SIG-M5 treated with dmso at 0.1 percent for 504 hours (cell line): Measurements from ENCODE around the gene SPEF1.

Experiments used
- DNase-seq: peaks from one replicate; lab custom pipeline; 2025; ENCODE audit not compliant: unreplicated experiment; lab: John Stamatoyannopoulos, UW

Gene SPEF1

DNA sequence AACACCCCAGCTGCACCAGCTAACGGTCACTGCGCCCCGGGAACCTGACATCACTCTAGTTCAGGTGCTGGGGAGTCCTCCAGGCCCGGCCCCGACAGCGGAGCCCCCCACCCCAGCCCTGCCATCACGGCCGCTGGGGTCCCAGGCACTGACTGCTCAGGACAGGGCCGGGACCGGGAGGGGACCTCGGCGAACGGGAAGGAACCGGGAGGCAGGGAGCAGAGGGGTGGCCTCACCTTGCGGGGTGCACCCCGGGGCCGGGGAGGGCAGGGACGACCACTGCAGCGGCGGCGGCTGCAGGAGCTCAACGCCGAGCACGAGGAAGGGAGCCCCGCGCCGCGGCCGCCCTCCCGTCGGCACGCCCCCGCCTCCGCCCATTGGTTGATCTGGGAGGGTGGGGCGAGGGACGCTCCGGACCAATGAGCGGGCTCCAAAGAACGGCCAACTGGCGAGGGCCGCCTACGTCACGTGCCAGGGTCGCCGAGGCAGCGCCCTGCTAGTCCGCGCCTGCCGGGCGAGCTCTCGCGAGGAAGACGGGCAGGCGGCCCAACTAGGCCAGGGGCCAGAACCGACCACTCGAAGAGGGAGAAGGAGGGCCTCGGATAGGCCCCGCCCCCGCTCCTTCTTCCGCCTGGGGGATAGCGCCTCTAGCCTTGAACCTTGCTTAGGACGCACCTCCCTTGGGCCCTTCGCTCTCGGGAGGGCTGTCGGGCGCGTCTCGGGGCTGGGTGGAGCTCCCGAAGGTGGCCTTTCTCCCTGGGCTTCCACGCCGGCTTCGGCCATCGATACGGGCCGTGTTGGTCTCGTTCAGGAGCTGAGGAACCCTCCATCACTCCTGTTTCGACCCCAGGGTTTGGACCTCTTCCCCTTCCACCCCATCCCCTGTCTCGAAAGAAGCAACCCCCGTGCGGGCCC lies 13.6 kb downstream of the SPEF1 start, which contains the start of gene ADISSP:
Gene ADISSP (minus strand): TSS at position 327 of the 915 bp plus-strand sequence. CDS start 7,653 bp downstream, outside the sequence.
- DNase-seq: peak; percentile 98

DNA sequence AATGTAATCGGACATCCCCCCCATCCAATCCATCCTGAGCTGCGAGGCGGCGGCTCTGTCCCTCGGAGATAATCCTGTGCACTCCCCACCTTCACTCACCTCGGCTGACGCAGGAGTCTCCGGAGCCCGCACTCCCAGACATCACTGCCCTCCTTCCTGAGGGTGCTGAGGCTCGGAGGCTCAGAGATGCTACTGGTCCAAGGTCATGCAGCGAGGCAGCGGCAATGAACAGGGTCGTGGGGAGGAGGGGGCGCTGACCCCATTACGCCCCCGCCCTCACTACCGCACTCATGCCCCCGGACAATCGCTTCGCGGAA lies 14.2 kb downstream of the SPEF1 start:
- no peak for DNase-seq

DNA sequence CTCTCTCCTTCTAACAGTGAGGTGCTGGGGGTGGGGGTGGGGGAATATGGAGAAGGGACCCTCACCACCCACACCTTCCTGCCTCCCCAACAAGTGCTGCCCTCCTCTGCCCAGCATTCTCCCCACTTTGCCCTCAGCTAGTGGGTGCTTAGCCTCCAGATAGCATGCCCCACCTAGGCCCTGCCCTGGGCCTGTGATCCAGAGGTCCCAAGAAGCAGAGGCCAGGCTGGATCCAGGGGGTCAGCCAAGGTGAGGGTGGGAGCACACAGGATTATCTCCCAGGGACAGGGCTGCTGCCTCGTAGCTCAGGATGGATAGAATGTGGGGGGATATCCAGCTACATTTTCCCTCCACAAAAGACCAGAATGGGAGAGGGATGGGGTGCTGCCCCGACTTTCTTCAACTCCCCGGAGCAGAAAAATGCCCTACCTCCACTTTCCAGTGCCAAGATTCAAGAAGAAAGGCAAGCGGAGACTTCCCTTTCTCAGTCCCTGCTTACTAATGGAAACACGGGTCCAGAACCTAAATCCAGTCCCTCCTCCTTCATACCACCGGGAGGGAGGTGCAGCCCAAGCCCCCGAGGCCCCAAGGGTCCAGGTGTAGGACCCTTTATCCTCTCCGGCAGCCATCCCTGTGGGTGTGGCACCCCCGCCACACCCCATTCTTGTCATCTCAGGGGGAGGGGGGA lies 14.7 kb downstream of the SPEF1 start:
- DNase-seq: no peak

DNA sequence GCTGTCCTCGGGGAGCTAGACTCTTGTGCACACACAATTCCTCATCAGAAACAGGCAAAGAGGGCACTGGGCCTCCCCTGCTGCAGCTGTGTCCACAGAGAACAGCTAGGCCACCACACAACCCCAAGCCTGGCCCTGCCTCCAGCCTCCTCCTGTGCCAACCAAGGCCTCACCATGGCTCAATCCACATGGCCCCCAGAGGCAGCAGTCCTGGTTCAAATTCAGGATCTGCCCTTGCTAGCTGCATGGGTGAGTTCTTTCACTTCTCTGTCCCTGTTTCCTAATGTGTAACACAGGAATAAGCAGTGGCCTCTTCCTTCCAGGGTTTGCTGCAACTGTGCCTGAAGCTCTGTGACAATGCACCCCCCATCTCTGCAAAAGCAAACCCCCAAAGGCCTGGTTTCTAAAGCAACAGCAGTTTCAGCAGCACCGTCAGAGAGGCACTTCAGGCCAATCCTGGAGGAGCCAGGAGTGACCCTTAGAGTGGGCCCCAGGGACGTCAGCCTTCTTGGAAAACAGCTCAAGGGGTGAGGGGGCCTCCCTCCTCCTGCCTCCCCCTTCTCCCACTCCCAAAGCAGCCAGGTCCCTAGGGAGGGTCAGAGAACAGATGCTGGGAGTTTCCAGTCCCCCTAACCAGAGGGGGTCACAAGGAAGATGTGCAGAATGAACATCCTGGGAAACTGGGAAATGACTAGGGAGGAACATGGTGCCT lies 15.9 kb downstream of the SPEF1 start:
- peak; percentile 94 for DNase-seq

DNA sequence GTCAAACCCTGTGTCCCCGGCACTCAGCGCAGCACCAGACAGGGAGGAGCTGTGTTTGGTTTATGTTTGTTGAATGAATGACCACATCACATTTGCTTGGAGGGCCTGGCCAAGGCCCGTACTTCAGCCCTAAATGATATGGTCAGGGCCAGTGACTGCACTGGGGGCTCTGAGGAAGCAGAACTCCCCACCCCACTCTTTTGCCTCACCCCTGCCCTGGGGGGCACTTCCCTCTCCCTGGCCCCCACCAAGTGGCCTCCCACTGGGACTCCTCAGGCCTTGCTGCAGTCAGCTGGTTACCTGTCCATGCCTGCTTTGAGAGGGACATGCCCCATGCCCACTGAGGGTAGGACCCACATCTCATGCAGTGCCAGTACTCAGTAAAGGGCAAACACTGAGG lies 16.6 kb downstream of the SPEF1 start:
- DNase-seq: no peak

DNA sequence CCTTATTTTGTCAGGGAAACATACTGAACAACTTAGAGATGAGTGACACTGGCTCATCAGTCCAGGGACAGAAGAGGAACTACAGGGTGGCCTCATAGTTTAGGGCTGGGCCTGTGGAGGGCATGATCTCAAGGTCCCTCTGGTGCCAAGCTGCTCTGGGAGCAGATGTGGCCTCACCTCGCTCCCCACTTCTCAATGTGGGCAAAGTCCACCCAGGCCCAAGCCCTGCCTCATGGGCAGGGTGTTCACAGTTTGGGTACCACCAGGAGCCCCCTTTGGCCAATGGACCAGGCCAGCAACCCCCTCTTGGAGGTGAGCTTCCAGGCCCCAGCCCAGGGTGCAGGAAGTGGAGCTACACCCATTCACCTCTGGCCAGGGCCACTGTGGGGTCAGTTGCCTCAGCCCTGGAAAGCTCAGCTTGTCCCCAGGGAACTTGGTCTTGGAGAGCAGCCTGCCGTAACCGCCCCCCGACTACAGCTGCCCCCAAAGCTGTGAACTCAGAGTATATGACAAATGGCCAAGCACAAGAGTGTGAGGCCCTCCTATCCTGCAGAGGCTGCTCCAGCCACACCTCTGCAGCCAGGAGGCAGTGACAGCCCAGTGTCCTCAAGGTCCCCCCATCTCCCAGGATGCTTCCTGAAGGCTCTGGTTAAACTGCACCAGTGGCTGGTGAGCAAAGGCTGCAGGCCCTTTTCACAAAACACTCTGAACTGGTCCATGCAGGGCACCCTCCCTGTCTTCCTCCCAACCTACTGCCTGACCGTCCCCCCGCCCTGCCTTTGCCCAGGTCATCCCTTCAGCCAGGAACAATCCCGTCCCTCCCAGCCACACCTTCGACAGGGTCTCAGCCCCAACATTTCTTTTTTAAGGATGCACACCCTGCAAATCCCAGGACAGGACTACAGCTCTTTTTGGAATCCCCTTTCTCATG lies 17.3 kb downstream of the SPEF1 start:
- peak; percentile 63 for DNase-seq

DNA sequence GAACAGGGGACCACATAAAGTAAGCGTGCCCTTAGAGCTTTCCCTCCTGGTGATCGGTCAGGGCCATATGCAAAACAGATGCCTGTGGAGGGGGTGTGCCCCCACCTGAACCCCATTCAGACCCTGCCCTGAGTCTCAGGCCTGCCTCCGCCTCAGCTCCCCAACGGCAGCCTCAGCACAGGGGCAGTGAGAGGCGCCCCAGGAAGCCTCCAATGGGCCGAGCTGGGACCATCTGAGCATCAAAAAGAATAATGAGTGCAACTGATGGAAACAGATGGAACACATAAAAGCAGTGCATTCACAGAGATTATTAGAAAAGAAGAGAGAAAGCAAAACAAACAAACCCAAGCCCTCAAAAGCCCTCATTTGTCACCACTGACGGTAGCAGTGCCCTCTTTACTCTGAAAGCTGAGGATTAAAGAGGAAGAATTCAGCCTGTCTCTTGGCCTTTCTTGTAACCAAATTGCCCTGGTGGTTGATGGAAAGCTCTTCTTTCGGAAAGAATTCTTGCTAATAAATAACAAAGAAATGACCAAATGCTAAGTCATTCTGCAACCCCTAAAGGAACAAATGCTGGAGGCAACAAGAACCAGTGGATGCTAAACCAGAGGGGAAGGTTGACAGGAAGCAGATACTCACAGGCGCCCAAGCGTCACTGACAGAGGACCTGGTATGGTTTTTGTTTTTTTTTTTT lies 20.4 kb downstream of the SPEF1 start:
- no peak for DNase-seq

DNA sequence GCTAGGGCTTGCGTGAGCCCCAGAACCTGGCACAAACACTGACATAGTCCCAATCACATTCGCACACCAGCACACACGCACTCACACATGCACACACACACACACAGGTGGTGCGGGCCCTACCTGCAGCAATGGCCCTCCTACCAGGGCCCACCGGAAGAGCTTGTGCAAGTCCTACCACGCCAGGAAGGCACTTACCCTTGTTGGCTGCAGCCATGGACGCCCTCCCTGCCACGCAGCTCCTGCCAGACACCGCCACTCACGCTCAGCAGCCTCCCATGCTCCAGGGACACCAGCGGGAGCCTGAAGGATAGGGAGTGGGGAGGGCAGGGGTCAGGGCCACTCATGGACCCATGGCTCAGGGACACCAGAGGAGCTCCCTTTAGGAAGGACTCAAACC lies 21.4 kb downstream of the SPEF1 start:
- DNase-seq: no peak

DNA sequence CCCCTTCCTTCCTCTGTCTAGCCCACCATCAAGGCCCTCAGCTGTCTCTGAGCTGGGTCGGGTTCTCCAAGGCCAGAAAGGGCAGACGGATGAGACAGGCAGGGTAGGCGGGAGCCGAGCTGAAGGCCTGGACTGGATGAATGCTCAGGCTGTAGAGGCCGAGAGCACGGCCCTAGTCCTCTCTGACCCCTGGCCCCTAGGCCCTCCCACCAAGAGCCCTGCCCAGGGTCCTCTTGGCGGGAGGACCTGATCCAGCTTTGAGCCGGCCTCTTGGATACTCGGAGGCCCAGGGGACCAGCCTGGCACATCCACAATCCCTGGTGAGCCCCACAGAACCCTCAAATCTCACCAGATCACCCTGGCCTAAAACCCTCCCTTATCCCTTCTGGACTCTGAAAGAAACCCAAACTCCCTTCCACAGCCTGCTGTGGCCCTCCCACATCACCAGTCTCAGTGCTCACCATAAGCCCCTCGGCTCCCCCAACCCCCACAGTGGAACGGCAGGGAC lies 21.9 kb downstream of the SPEF1 start:
- no peak for DNase-seq

DNA sequence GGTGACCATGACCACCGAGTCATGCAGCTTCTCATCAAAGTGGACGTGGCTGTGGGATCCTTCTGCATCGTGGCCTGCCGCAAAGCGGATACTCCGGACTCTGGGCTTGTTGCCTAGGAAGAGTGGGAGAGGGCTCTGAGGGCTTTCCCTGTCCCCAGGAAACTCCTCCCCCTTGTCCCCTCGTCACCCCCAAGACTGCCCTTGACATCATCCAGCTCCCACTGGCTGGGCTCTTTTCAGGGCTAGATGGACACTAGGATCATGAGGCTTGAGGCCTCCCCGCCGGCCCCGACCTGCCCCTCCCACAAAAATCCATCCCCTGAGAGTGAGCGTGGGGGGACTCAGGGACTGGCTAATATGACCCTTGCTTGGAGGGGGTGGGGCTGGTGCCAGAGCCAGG lies 22.7 kb downstream of the SPEF1 start:
- no peak for DNase-seq

DNA sequence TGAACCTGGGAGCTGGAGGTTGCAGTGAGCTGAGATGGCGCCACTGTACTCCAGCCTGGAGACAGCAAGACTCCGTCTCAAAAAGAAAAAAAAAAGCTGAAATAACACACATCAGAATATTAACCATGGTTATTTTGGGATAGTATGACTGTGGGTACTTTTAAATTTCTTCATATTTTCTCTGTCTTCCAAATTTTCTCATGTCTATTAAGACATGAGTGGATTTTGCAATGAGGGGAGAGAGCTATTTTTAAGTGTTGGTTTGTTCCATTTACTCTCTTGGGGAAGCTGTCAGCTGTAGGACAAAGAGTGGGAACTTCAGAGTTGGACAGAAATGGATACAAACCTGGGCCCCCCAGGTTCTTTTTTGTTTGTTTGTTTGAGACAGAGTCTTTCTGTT lies 24.0 kb downstream of the SPEF1 start:
- DNase-seq: peak; percentile 78

DNA sequence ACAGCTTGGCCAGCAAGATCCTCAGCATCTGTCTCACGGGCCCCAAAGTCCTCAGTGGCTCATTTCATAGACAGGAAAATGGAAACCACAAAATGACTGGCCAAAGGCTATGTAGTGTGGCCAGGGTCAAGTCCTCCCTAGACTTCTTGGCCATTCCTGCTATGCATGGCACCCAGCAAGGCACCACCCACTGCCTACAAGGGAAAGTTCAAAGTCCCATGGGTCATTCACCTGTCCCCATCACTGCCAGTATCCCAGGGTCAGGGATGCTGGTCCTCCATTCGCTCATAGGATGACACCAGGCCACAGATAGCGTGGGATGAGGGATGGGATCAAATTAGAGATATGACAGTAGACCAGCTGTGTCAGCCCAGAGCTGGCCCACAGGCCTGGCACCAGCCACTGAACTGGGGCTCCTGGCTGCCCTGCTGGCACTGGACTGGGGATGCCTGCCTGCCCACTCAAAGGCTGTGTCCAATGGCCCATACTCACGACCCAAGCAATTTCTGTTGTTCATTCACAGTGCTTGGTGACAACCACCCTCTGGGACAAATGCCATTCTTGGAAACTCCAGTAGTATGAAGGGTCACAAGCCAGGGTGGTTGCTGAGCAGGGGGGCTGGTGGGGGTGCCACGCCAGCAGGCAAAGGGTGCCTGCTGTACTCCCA lies 25.3 kb downstream of the SPEF1 start:
- no peak for DNase-seq

DNA sequence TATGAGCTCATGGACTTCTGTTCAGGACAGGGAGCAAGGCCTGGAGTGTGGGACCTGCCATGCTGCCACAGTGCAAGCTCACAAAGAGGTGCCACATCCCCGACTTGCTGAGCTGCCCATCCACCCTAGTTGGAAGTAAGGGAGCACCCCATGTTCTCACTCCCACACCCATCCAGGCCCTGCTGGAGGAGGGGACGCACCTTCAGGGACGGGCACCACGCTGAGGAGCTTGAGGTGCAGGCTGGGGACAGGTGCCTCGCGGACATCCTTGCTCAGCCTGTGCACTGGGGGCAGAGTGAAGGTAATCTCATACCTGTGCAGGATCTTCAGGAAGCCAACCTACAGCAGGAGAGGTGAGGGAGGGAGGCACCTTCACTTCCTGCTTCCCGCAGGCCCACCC lies 26.0 kb downstream of the SPEF1 start:
- no peak for DNase-seq

DNA sequence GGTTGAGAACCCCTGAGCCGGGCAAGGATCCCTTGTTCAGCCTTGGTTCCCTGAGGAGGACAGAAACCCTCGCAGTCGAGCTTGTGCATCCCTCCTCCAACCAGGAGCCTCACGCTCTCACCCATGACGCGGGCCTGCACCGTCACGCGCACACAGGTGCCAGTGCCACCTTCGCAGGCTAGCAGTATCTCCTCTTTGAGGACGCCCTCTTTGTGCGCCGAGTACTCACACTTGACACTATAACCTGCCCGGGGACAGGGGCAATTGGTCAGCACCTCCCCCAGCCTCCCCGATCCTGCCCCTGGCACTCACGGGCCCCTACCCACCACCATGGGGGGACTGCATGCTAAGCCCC lies 27.0 kb downstream of the SPEF1 start:
- no peak for DNase-seq

DNA sequence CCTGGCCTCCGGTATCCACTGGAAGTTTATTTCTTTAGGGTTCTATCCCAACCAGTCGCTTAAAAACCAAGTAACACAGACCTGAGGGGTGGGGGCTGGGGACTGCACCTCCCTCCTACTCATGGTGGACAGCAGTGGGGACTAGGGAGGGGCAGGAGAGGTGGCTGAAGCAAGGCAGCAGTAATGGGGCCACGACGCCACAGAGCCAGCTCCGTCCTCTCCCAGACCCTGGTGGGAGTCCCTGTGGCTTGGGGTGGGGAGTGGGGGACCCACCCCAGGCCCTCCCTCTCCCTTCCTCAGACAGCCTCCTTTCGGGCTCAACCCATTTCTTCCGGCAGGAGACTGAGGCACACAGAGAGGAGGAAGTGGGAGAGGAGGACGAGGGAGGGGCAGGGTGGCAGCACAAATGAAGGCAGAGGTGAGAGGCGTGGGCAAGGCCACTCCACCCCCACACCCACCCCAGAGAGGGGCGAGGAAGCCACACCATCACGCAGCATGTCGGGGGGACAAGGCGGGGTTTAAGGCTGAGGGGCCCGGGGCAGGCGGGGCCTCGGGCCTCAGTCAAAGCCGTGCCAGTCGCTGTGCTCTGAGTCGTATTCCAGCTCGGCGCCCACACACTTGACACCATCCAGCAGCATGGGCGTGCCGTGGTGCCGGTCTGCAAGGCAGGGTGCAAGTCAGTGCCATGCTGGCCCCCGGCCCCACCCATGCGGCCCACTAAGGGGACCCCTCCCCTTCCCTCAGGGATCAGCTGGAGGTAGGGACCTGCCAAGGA lies 27.6 kb downstream of the SPEF1 start:
- DNase-seq: no peak

DNA sequence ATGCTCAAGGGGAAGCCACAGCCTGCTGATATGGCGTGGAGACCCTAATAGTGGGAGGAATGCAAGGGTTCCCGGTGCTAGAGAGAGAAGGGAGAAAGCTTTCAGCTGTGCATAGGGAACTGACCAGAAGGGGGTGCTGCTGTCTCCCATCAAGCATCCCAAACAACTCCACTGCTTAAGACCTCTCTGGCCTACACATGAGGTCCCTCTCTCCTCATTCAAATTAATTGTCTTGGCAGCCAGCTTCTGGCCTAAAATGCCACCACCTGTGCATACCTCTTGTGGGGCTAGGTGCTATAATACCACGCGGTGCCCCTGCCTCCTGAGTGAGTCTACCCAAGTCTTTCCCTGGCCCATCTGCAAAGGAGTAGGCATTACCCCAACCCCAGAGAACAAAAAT lies 28.1 kb downstream of the SPEF1 start:
- peak; percentile 69 for DNase-seq

DNA sequence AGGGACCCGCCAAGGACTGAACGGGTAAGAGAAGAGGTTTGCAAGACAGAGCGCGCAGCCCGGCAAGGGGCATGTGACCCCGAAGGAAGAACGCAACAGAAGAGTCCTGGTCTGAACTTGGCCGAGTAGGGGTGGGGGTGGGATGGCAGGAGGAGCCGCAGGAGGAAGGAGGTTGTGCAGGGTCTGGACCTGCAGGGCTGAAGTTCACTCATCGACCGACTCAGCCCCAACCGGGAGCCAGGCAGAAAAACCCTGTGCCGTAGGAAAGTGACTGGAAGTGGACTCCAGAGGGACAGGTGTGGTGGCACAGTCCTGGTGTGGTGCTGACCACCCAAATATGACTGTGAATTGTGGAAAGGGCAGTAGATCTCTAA lies 28.9 kb downstream of the SPEF1 start:
- no peak for DNase-seq

DNA sequence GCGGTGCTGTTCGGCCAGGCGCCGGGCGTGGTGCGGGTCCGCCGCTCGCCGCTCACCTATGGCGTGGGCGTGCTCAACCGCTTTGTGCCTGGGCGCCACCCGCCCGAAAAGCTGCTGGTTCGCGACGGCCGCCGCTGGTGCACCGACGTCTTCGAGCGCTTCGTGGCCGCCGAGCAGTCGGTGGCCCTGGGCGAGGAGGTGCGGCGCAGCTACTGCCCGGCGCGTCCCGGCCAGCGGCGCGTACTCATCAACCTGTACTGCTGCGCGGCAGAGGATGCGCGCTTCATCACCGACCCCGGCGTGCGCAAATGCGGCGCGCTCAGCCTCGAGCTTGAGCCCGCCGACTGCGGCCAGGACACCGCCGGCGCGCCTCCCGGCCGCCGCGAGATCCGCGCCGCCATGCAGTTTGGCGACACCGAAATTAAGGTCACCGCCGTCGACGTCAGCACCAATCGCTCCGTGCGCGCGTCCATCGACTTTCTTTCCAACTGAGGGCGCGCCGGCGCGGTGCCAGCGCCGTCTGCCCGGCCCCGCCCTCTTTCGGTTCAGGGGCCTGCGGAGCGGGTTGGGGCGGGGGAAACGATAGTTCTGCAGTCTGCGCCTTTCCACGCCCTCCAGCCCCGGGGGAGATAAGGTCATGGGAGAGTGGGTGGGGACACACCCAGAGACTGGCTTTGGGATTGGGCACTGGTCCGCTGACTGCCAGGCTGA lies 29.4 kb downstream of the SPEF1 start:
- no peak for DNase-seq
